GM12891 (cell line): ENCODE results near the gene CATSPERD.
"Not testable (repeated sequence)": the region's sequence is repeated elsewhere in the genome, so short reads cannot be mapped to it uniquely, and the experiment has no call there.

ENCODE experiments used
- DNase-seq: peaks from one replicate; pipeline ENCODE4 v3.0.0; 2011; ENCODE audit warnings: low spot score; ENCODE audit not compliant: insufficient read length
- FAIRE-seq: peaks from 2 replicates; lab custom pipeline; 2011; peaks lifted over from hg19 to GRCh38; lab: Jason Lieb, UNC
- PAX5 ChIP-seq: IDR thresholded peaks from 2 replicates; pipeline ENCODE4 v1.6.1; 2011; ENCODE audit warnings: low read length, moderate library complexity, mild to moderate bottlenecking; ENCODE audit not compliant: insufficient read depth, severe bottlenecking
- POLR2A ChIP-seq: IDR thresholded peaks from 2 replicates; pipeline ENCODE4 v1.6.1; 2011; ENCODE audit warnings: low read depth, low read length, control low read depth
- POLR2AphosphoS5 ChIP-seq: IDR thresholded peaks from 2 replicates; pipeline ENCODE4 v1.6.1; 2011; ENCODE audit warnings: low read depth, low read length, control low read depth
- POU2F2 ChIP-seq: IDR thresholded peaks from 2 replicates; pipeline ENCODE4 v1.6.1; 2011; ENCODE audit warnings: low read depth, mild to moderate bottlenecking, control low read depth, low read length, moderate library complexity
- SPI1 ChIP-seq: IDR thresholded peaks from 2 replicates; pipeline ENCODE4 v1.6.1; 2011; ENCODE audit warnings: low read depth, low read length, control low read depth
- TAF1 ChIP-seq: IDR thresholded peaks from 2 replicates; pipeline ENCODE4 v1.6.1; 2011; ENCODE audit warnings: low read depth, low read length, control low read depth

The CATSPERD gene

DNA sequence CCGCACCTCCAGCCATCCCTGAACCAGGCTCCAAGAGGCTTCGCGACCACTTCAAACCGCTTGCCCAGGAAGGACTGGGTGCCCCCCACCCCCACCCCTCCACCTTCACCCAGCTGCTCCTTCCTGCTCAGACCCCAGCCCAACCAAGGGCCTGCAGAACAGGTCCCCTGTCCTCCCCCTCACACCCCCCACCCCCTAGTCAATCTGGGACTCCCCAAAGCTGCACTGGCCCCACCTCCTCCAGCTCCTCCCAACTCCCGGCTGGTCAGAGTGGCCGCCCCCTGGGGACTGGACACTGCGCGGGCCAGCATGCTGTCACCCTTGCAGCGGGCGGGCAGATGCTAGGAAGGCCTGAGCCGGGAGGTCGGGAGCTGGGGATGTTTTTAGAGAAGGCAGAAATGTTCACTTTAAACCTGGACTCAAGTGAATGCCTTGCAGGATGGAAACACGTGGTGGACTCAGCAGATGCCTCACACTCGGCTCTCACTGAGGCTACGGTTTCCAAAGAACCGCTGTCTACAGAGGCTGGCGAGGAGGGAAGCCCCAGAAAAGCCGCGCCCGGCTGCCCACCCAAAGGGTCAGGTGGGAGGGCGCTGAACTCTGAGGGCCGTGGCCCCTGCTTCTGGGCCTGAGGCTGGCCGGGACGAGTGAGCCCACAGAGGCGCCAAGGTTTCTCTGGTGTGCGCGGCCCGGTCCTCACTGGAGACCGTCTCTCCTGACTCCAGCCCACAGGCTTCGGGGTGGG, 22.4 kb upstream of the CATSPERD start:
- TF ChIP-seq TAF1 (no peak), POLR2A (peak; percentile 8), SPI1 (no peak)
- FAIRE-seq, result no peak
- DNase-seq, result no peak

DNA sequence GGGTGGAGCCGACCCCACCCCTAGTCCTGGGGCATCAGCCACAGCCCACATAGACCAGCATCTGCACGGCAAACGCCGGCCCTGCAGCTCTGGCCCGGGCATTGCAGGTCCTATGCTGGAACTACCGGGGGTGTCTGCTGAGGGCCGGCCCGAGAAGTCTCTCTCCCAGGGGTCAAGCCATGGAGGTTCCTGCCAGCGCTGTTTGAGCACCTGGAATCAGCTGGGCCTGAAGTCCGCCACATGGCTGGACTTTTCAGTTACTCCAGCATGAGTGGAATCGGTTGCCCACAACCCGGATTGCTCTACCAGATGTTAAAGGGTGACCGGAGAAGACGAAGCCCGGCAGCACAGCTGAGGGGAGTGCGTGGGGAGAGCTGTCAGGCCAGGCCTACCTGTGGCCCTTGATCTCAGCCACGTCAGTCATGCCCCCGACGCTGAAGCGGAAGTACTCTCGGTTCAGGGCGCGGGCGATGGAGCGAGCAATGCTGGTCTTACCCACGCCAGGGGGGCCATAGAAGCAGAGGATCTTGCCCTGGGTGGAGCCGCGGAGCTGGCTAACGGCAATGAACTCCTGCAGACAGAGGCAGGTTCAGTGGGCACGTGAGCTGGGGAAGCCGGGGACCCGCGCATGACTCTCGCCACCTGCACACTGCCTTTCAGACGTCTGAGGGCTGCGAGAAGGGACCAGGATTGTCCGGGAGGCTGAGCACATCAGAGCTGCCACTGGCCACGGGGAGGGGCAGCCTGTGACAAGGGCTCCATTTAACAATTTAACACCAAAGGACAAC, 21.6 kb upstream of the CATSPERD start:
- TF ChIP-seq TAF1 (no peak), POLR2A (no peak), SPI1 (no peak), POU2F2 (no peak), PAX5 (no peak), POLR2AphosphoS5 (no peak; the same call in 1 of the 2 replicates)
- DNase-seq (no peak), FAIRE-seq (no peak)

DNA sequence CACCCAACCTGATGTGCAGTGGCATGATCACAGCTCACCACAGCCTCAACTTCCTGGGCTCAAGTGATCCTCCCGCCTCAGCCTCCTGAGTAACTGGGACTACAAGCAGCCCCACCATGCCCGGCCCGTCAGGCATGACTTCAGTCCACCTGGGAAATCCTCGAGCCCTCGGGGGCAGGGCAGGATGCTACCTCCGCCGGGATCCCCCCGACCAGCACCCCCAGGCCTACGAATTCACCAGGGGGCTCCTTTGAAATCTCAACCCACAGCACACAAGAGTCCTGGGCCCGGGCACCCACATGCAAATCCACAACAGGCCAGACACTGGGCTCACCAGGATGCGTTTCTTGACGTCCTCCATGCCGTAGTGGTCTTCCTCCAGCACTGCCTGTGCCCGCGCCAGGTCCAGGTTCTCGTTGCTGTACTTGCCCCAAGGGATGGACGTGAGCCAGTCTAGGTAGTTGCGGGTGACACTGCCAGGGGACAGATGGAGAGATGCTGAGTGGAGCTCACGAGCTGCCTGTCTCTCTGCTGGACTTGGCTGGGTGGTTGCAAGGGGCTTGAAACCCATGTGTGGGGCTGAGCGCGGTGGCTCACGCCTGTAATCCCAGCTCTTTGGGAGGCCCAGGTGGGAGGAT, 19.9 kb upstream of the CATSPERD start:
- FAIRE-seq, result no peak
- no peak for TF ChIP-seq SPI1
- no peak for TF ChIP-seq TAF1
- no peak for TF ChIP-seq POLR2AphosphoS5
- TF ChIP-seq PAX5, result no peak
- DNase-seq, result no peak

DNA sequence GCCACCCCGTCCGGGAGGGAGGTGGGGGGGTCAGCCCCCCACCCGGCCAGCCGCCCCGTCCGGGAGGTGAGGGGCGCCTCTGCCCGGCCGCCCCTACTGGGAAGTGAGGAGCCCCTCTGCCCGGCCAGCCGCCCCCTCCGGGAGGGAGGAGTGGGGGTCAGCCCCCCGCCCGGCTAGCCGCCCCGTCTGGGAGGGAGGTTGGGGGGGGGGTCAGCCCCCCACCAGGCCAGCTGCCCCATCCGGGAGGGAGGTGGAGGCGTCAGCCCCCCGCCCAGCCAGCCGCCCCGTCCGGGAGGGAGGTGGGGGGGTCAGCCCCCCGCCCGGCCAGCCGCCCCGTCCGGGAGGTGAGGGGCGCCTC, 18.4 kb upstream of the CATSPERD start:
- DNase-seq, FAIRE-seq: not testable (repeated sequence)

DNA sequence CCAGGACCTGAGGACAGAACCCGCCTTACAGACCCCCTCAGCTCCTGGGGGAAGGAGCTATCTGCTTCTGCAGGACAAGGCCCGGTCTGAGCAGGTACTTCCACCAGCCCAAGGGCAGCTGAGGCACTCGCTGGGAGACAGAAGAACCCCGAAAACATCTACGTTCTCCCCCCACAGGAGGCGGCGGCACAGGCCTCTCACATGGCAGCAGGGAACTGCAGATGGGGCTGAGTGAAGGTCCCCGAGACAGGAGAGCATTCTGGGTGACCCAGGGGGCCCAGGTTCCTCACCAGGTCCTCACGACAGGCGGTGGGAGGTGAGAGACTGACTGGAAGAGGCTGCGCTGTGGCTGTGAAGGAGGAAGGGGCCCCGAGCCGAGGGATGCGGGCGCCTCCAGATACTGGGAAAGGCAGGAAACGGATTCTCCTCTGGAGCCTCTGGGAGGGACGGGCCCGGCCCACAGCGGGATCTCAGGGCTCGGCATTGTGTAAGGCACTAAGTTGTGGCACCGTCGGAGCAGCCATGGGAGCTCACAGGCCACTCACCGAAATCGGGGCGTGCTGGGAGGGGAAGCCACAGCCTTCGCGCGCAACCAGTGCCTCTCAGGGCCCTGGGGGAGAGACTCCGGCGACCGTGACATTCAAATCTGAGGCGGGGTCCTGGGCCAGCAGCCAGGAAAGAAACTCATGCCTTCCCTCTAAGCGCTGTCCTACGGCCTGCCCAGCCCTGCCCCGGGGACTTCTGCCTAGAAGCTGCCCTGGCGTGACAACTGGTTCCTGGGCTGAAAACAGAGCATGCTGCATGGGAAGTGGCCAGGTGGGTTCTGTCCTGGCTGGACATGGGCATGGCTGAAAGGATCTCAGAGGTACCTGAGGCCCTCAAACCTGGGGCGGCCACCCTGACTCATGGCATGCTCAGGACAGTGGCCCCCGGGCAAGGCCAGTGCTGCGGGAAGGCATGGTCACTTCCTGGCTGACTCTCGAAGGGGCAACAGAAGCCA, 16.3 kb upstream of the CATSPERD start:
- no peak for FAIRE-seq
- DNase-seq, result peak; percentile 17
- TF ChIP-seq SPI1, result no peak
- no peak for TF ChIP-seq TAF1
- TF ChIP-seq POLR2A, result 0 out of 2 replicates have a peak, but pooled peaks have one; percentile 0
- TF ChIP-seq POLR2AphosphoS5, result 0 out of 2 replicates have a peak, but pooled peaks have one; percentile 26
- TF ChIP-seq PAX5, result no peak

DNA sequence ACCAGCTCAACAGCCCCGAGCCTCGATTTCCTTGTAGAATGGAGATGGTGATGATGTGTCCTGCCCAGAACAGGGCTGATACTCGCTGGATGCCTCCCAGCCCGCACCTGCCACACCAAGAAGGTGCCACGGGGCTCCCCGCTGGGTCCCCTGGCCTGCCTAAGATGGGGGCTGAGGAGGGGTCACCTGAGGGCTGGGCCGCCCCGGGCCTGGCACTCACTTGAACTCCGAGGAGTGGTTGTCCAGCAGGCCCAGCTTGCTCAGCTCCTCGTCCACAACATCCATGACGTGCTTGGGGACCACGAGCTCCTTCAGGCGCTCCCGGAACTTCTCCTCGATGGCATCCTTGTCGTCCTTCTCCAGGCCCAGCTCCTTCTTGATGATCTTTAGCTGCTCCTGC, 14.9 kb upstream of the CATSPERD start:
- FAIRE-seq, result no peak

DNA sequence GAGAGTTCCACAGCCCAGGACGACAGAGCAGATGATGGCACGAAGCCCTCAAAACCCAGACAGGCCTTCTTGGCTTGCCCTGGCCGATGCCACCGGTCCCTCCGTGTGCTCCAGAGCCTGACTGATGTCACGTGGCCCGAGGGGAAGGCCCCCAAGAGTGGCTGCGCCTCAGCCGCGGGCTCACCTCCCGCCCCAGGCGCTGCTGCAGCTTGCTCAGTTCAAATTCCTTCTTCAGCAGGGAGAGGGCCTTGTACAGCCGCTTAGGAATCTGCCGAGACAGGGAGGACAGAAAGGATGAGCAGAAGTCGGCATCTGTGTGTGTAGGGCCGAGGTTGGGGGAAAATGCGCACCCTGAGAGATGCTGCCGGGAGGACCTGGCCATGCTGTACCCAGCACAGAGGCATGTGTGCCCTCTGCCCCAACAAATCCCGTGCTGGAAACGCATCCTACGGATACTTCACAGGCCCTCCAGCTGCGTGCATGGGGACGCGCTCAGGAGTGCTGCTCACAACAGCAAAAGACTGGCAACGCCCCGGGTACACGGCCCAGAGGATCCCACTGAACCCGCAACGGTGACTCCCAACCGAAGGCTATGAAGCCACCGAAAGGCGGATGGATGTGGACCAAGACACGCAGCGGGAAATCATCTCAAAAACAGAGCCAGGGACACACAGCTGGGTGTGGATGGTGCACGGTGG, 13.4 kb upstream of the CATSPERD start:
- no peak for FAIRE-seq

More for the DNA sequence above, 14.9 kb upstream of the CATSPERD start:
- no peak for DNase-seq
- no peak for TF ChIP-seq POU2F2
- no peak for TF ChIP-seq POLR2A
- TF ChIP-seq POLR2AphosphoS5, result no peak; the same call in 1 of the 2 replicates

DNA sequence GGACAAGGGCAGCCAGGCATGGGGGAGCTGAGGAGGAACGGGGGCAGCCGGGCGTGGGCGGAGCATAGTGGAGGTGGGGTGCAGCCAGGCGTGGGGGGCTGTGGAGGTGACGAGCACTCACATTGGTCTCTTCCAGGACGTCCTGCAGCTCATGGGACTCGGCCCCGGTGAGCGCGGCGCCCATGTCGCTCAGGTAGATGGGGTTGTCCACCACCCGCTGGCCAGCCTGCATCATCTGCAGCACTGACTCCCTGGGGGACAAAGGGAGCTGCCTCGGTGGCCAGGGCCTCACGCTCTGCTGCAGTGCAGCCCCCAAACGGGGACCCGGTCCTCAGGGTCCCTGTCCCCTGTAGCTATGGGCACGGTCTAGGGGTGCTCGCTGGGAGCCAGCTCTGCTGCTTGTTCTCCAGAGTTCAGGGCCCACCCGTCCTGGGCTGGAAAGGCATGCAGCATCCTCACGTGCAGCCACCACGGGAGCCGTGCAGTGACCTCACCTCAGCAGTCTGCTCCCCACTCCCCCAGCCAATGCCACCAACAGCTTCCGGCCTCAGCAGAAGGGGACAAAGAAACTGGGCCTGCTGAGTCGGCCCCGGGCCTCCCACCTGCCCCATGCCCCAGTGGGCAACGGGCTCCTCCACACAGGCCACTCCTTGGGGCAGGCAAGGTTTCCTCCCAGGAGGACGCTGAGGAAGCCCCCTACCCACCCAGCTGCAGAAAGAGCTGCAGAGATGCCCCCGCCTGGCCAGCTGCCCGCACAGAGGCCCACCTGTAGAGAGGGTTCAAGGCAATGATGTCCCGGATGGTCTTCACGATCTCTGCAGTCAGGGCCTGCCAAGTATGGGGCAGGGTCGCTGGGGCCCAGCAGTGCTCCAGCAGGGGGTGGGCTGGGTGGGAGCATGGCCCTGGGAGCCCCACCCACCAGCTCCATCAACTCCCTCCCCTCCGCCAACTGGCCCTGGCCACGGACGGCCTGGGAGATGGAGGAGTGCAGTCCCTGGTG, 12.6 kb upstream of the CATSPERD start:
- FAIRE-seq (no peak), DNase-seq (peak; percentile 30)
- TF ChIP-seq POU2F2, result no peak
- no peak; the same call in none of the 2 replicates for TF ChIP-seq POLR2A
- TF ChIP-seq SPI1, result no peak
- no peak for TF ChIP-seq TAF1
- TF ChIP-seq PAX5, result no peak
- no peak for TF ChIP-seq POLR2AphosphoS5

More for the DNA sequence above, 13.4 kb upstream of the CATSPERD start:
- TF ChIP-seq POU2F2 (no peak), POLR2AphosphoS5 (no peak), SPI1 (no peak)
- DNase-seq, result peak; percentile 22
